H1 (cell line): Measurements from ENCODE around the gene GMPPA. TPM values are rescaled to one million over a fixed set of nuclear protein-coding genes. Genes with fewer than 3 reads are reported as not detected.

Experiments
- CTCF ChIA-PET: fragments of 300-600 bp; sonication (Branson Sonifier 250); formaldehyde crosslinking; loops from one replicate; lab custom pipeline; 2021; ENCODE audit not compliant: partially characterized antibody; lab: Charles Lee
- POLR2A ChIA-PET: fragments of 300-600 bp; sonication (Branson Sonifier 250); formaldehyde crosslinking; loops from one replicate; lab custom pipeline; 2021; ENCODE audit warnings: inconsistent platforms; ENCODE audit not compliant: partially characterized antibody; lab: Charles Lee
- DNase-seq, 2 experiments: peaks; one replicate each; pipeline versions ENCODE4 v3.0.0 to v3.0.0-alpha.2; 2010 to 2022; ENCODE audit warnings: low spot score in 2 of 2, low read depth in 1 of 2, mixed read lengths in 1 of 2
- FAIRE-seq: peaks from 2 replicates; lab custom pipeline; 2011; peaks lifted over from hg19 to GRCh38; lab: Jason Lieb, UNC
- H2AFZ ChIP-seq: 2 replicates; pipeline ENCODE4 v1.8.1; 2012; ENCODE audit warnings: low read length, inconsistent platforms
- H2AK5ac ChIP-seq: 2 replicates; pipeline ENCODE4 v1.6.1; 2013; ENCODE audit warnings: low read depth, low read length
- H2BK120ac ChIP-seq: replicated peaks from 2 replicates; pipeline ENCODE3; 2013; ENCODE audit warnings: low read depth, low read length, inconsistent platforms
- H2BK12ac ChIP-seq: 2 replicates; pipeline ENCODE4 v1.6.1; 2013; ENCODE audit warnings: low read depth, low read length
- H2BK15ac ChIP-seq: 2 replicates; pipeline ENCODE4 v1.6.1; 2013; ENCODE audit warnings: low read length
- H2BK20ac ChIP-seq: 2 replicates; pipeline ENCODE4 v1.6.1; 2013; ENCODE audit warnings: low read length
- H2BK5ac ChIP-seq: 2 replicates; pipeline ENCODE4 v1.6.1; 2013; ENCODE audit warnings: low read depth, low read length
- H3K14ac ChIP-seq: 2 replicates; pipeline ENCODE4 v1.6.1; 2013; ENCODE audit warnings: inconsistent platforms; ENCODE audit not compliant: insufficient read length
- H3K18ac ChIP-seq: 2 replicates; pipeline ENCODE4 v1.6.1; 2013; ENCODE audit warnings: low read length; ENCODE audit errors: extremely low read depth
- H3K23ac ChIP-seq: 2 replicates; pipeline ENCODE4 v1.6.1; 2013; ENCODE audit warnings: inconsistent platforms; ENCODE audit not compliant: insufficient read length
- H3K23me2 ChIP-seq: 2 replicates; pipeline ENCODE4 v1.6.1; 2013; ENCODE audit warnings: low read depth, low read length
- H3K27ac ChIP-seq: 2 replicates; pipeline ENCODE4 v1.6.1; 2011; ENCODE audit warnings: low read depth, low read length, inconsistent platforms
- H3K27me3 ChIP-seq, 4 experiments: replicated peaks in 1 of 4; 1 replicate in 1 of 4; 2 replicates in 3 of 4; pipeline versions ENCODE4 v1.6.1 to v1.8.1; 2011 to 2013; ENCODE audit warnings: low read length in 3 of 4, mild to moderate bottlenecking in 3 of 4, inconsistent platforms in 2 of 4, mixed read lengths in 2 of 4, moderate library complexity in 1 of 4; ENCODE audit not compliant: control insufficient read depth in 3 of 4, insufficient read depth in 3 of 4; ENCODE audit errors: extremely low read depth in 1 of 4
- H3K36me3 ChIP-seq, 4 experiments: 2 replicates each; pipeline versions ENCODE4 v1.6.1 to v1.8.1; 2011 to 2013; ENCODE audit warnings: mild to moderate bottlenecking in 4 of 4, low read length in 3 of 4, moderate library complexity in 2 of 4, control low read depth in 1 of 4, inconsistent platforms in 1 of 4; ENCODE audit not compliant: insufficient read depth in 4 of 4, control insufficient read depth in 2 of 4
- H3K4ac ChIP-seq: replicated peaks from 2 replicates; pipeline ENCODE3; 2013; ENCODE audit warnings: low read length, low read depth, mixed read lengths, inconsistent platforms; ENCODE audit not compliant: insufficient read length
- H3K4me1 ChIP-seq, 4 experiments: replicated peaks in 1 of 4; 1 replicate in 1 of 4; 2 replicates in 3 of 4; pipeline versions ENCODE4 v1.6.1 to v1.8.1; 2011 to 2013; ENCODE audit warnings: low read length in 3 of 4, inconsistent platforms in 2 of 4, mixed read lengths in 1 of 4; ENCODE audit not compliant: insufficient read depth in 4 of 4, control insufficient read depth in 3 of 4
- H3K4me2 ChIP-seq, 2 experiments: 2 replicates each; pipeline versions ENCODE4 v1.6.1 to v1.8.1; 2011 to 2013; ENCODE audit warnings: low read depth in 2 of 2, low read length in 2 of 2, control low read depth in 1 of 2, inconsistent platforms in 1 of 2, mild to moderate bottlenecking in 1 of 2; ENCODE audit not compliant: insufficient read depth in 1 of 2
- H3K4me3 ChIP-seq, 4 experiments: fragments of 200-600, 300-600 bp in 1 of 4; sonication (generic), shearing (Covaris generic), sonication (Bioruptor Twin) in 1 of 4; 2 replicates each; pipeline versions ENCODE4 v1.5.1 to v1.8.1; 2011 to 2016; ENCODE audit warnings: low read length in 4 of 4, low read depth in 3 of 4, control low read depth in 2 of 4, inconsistent platforms in 2 of 4, mild to moderate bottlenecking in 2 of 4, mixed read lengths in 1 of 4, moderate library complexity in 1 of 4; ENCODE audit not compliant: insufficient read depth in 2 of 4; ENCODE audit errors: extremely low read depth in 1 of 4
- H3K56ac ChIP-seq: replicated peaks from 2 replicates; pipeline ENCODE3; 2013; ENCODE audit warnings: low read depth, mild to moderate bottlenecking, mixed read lengths, low read length, inconsistent platforms; ENCODE audit not compliant: insufficient read length
- H3K79me1 ChIP-seq: 2 replicates; pipeline ENCODE4 v1.6.1; 2013; ENCODE audit warnings: low read depth, low read length, control low read depth
- H3K79me2 ChIP-seq, 2 experiments: 2 replicates each; pipeline versions ENCODE4 v1.6.1 to v1.8.1; 2012 to 2013; ENCODE audit warnings: low read length in 2 of 2, mild to moderate bottlenecking in 2 of 2, inconsistent platforms in 1 of 2; ENCODE audit not compliant: insufficient read depth in 2 of 2, control insufficient read depth in 1 of 2
- H3K9ac ChIP-seq, 4 experiments: replicated peaks in 1 of 4; 1 replicate in 1 of 4; 2 replicates in 3 of 4; pipeline versions ENCODE4 v1.6.1 to v1.8.1; 2011 to 2013; ENCODE audit warnings: low read depth in 3 of 4, low read length in 3 of 4, control low read depth in 2 of 4, mild to moderate bottlenecking in 2 of 4, moderate library complexity in 2 of 4, inconsistent platforms in 1 of 4; ENCODE audit errors: extremely low read depth in 1 of 4
- H3K9me3 ChIP-seq, 2 experiments: 2 replicates each; pipeline versions ENCODE4 v1.6.1 to v1.8.1; 2012 to 2013; ENCODE audit warnings: mild to moderate bottlenecking in 2 of 2, moderate library complexity in 2 of 2, control low read depth in 1 of 2, inconsistent platforms in 1 of 2, low read depth in 1 of 2, low read length in 1 of 2, mixed read lengths in 1 of 2; ENCODE audit not compliant: insufficient read depth in 2 of 2
- H4K20me1 ChIP-seq, 2 experiments: replicated peaks in 1 of 2; 2 replicates each; pipeline versions ENCODE3 to v1.8.1; 2011 to 2013; ENCODE audit warnings: inconsistent platforms in 2 of 2, low read length in 2 of 2, mild to moderate bottlenecking in 1 of 2; ENCODE audit not compliant: insufficient read depth in 2 of 2, control insufficient read depth in 1 of 2
- H4K5ac ChIP-seq: 2 replicates; pipeline ENCODE4 v1.6.1; 2013; ENCODE audit warnings: low read length, low read depth, mixed read lengths, inconsistent platforms; ENCODE audit not compliant: insufficient read length
- H4K8ac ChIP-seq: 2 replicates; pipeline ENCODE4 v1.8.0; 2013; ENCODE audit warnings: mild to moderate bottlenecking, moderate library complexity, low read length, inconsistent platforms; ENCODE audit not compliant: insufficient read depth; ENCODE audit errors: extremely low read depth
- H4K91ac ChIP-seq: replicated peaks from 2 replicates; pipeline ENCODE3; 2013; ENCODE audit warnings: low read length, mixed read lengths, inconsistent platforms; ENCODE audit not compliant: insufficient read length
- CTBP2 ChIP-seq: IDR thresholded peaks from 2 replicates; pipeline ENCODE4 v1.7.0; 2011; ENCODE audit warnings: borderline replicate concordance, mild to moderate bottlenecking, moderate library complexity, mixed read lengths, low read length; ENCODE audit not compliant: insufficient read depth, insufficient read length
- PHF8 ChIP-seq: fragments of 200-600 bp; sonication (generic); conservative IDR thresholded peaks from 2 replicates; pipeline ENCODE4 v1.7.1; 2012; ENCODE audit warnings: low read depth, mild to moderate bottlenecking, inconsistent platforms, low read length, moderate library complexity
- SIX5 ChIP-seq: IDR thresholded peaks from 2 replicates; pipeline ENCODE4 v1.6.1; 2011; ENCODE audit warnings: mild to moderate bottlenecking, low read depth, low read length
- SUZ12 ChIP-seq: fragments of 200-600 bp; sonication (generic); IDR thresholded peaks from 2 replicates; pipeline ENCODE4 v1.6.1; 2012; ENCODE audit warnings: mild to moderate bottlenecking, inconsistent platforms, low read length, moderate library complexity, mixed read lengths
- WGBS, 2 experiments: shearing (Covaris generic) in 1 of 2; methylation state at CpG; one replicate each; pipeline versions ENCODE4 v1.1.6 to v1.1.7; 2013 to 2015; ENCODE audit warnings: low lambda C conversion rate in 2 of 2, mixed read lengths in 2 of 2, inconsistent platforms in 1 of 2, low coverage in 1 of 2, missing lambda C conversion rate in 1 of 2; ENCODE audit not compliant: insufficient replicate concordance in 2 of 2, insufficient coverage in 1 of 2, insufficient read length in 1 of 2; ENCODE audit errors: extremely low coverage in 1 of 2, missing lambda C conversion rate in 1 of 2; 5-methylcytosine and 5-hydroxymethylcytosine counted together
- polyA plus RNA-seq, 7 experiments: library from polyadenylated mRNA; depleted of rRNA in 3 of 7; stranded (reverse) in 5 of 7; unstranded in 2 of 7; fragments of >200 nt in 5 of 7; fragments of 200-250 nt in 2 of 7; gene quantifications; 1 replicate in 5 of 7; 2 replicates in 1 of 7; 4 replicates in 1 of 7; pipeline versions ENCODE4 v1.2.1 to v1.2.3, GENCODE V29; 2011 to 2013; ENCODE audit warnings: missing spikeins in 2 of 7, mixed read lengths in 2 of 7
- total RNA-seq: library from RNA; stranded (reverse); fragmentation: NEBNext Ultra II Directional; extraction: Animal tissue kit (Norgen Biotek cat#: 25700); gene quantifications from 2 replicates; pipeline ENCODE4 v1.2.1, GENCODE V29; 2021

Gene GMPPA
- total and polyA plus RNA-seq, 2 of the 8 experiments (the other 6 are each of a cell fraction or from before 2014, with no cell fraction given) = 34.3 to 98.8 TPM

DNA sequence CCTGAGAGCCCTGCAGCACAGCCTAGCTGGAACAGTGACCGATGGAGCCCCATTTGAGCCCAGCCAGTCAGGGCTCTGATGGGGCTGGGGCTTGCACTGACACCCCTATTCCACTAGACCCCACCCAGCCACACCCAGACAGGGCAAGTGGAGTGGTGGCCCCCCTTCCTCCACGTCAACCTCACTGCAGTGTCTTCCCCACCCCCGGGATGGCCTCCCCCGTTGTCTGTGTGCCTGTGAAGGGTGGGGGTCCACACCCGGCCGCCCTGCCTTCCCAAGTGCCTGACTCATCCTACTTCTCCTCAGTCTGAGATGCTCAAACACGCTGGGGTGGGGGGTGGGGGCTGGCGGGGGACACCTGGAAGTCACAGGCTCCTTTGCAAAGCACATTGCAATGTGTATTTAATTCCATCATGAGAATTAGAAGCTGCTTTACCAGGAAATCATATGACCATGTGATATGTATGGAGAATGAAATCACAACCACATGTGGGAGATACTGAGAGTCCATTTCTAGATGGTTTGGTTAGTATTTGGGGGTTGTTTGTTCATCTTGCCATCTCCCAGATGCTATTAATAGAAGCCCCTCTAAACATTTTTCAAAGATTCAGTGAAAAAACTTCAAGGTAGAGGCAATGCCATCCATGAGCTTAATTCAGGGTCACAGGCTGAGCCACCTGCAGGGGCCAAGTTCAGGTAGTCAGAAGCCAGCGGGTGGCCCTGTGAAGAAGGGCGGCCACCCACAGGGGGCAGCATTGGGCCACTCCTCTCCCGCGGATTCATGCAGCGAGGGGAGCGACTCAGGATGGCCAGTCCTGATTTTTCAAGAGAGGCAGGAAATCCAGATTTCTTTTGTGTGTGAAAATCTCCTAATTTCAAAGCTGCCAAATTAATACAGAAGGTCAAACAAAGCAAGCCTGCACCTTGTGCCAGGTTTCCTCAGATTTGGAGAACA, 22.7 kb upstream of the GMPPA start:
- Histone ChIP-seq H4K20me1 (peaks cover 0 to 2% of the 10 kb centered on the region in 2 experiments), H3K18ac (no peak overlapping the region; the same call in 1 of the 2 replicates), H2AK5ac (no peak overlapping the region), H3K27ac (no peak overlapping the region), H3K14ac (no peak overlapping the region), H3K4me2 (peak overlapping the region; percentile 71 to 80), H3K79me2 (no peaks in the 10 kb centered on the region), H4K8ac (no peak overlapping the region), H4K91ac (no peak overlapping the region), H3K27me3 (0 out of 7 replicates have a peak, but pooled peaks cover 0 to 2% (median 0%) of the 10 kb centered on the region in 4 experiments), H3K56ac (no peak overlapping the region), H3K23ac (no peak overlapping the region), H2BK12ac (peak overlapping the region; percentile 60; the same call in 1 of the 2 replicates), H2BK5ac (no peak overlapping the region), H2BK120ac (no peak overlapping the region), H3K4me1 (peaks cover 0 to 13% (median 6%) of the 10 kb centered on the region in 4 experiments; a peak in 5 of 7 replicates), H3K4ac (no peak overlapping the region), H3K23me2 (no peaks in the 10 kb centered on the region), H3K9ac (no peak overlapping the region), H3K79me1 (no peaks in the 10 kb centered on the region; the same call in 1 of the 2 replicates), H2BK15ac (no peak overlapping the region), H4K5ac (peak overlapping the region; percentile 50), H3K4me3 (peak overlapping the region; percentile 29 to 57 (median 36); a peak in 7 of 8 replicates), H3K9me3 (no peaks in the 10 kb centered on the region), H2AFZ (no peak overlapping the region), H2BK20ac (no peak overlapping the region), H3K36me3 (no peaks in the 10 kb centered on the region)
- 43% methylated on average over 14 of the region's 14 CpGs; no CpG with 5 or more reads in 1 of the 2 experiments for WGBS, 2 experiments
- peak in 1 of 2 experiments; percentile 95 for DNase-seq
- peak; percentile 28 for FAIRE-seq
- POLR2A ChIA-PET = interaction anchor here (0.6 to 2.8 kb wide), 17 partner anchors 9 to 69 kb away, joined by 3 to 17 read pairs (median 5); no protein-coding TSS in a partner anchor
- CTCF ChIA-PET = interaction anchor here (0.6 to 113.1 kb wide), 8 partner anchors 13 to 183 kb away, joined by 3 to 7248 read pairs (median 4); partner anchors contain the start of genes ASIC4, CHPF, DES and GMPPA
- no peak for TF ChIP-seq SIX5
- no peak for TF ChIP-seq CTBP2
- TF ChIP-seq PHF8 = peak; percentile 42; the same call in 1 of the 2 replicates
- TF ChIP-seq SUZ12 = no peak
